T-helper 1 cell treated with Interleukin-12 subunit alpha and Interleukin-12 subunit beta and Interleukin-4 antibody, amounts not matched to agents 30 ng/mL and 1 ng/mL, for 36 hours (primary cell): ENCODE results near the gene ZBP1. TPM values are rescaled to one million over a fixed set of nuclear protein-coding genes. Genes with fewer than 3 reads are reported as not detected.

Source experiments
- intact Hi-C: fragments of 100-400 bp; cut with micrococcal nuclease; formaldehyde crosslinking; loops from one replicate; pipeline ENCODE4 v1.15.1; 2024
- total RNA-seq: library from RNA; stranded (reverse); gene quantifications from 2 replicates; pipeline ENCODE4 v1.2.3, GENCODE V29; 2022

Gene ZBP1
- total RNA-seq, 1 donor from 2014 or later, result 12.5 TPM

- intact Hi-C loops, result loop anchor here (2.0 kb wide), 2 partner anchors 90 to 222 kb away; partner anchors contain the start of gene PMEPA1
Observed at GRCh38 chr20:57620999-57621398, 773 bp upstream of the ZBP1 start.

DNA sequence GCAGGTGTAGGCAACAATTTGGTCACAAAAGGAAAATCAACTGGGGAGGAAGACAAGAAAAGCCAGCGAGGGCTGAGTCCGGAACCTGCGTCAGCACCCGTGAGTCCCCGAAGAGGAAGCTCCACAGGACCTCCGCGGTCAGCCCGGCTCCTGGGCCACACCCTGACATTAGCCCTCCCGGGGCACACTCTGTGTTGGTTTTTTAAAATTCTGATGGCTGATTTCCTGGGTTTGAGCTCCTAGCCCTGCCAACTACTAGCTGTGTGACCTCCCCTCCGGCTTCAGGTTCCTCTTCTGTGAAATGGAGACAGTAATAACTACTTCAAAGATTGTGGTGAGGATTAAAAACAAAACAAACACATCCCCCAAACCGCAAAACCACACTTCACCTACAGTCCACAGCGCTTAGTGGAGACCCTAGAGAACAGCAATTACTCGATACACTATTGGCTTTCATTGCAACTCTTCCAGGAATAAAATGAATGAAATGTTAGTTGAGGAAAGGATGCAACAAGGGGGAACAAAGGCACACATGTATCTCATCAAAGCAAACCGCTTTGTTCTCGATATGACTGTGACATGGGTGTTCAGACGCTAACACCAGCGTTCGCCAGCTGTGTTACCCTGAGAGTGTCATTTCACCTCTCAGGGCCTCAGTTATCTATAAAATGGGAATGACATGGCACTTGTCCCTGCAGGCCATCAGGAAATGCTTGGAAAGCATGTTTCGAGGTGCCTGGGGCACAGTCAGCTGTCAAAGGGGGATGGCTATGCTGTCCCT, 985 bp downstream of the ZBP1 start:
- intact Hi-C loops, result loop anchor here (1.0 to 5.0 kb wide), 12 partner anchors 9 to 1543 kb away; partner anchors contain the start of genes RAE1, VAPB and ZNF831

DNA sequence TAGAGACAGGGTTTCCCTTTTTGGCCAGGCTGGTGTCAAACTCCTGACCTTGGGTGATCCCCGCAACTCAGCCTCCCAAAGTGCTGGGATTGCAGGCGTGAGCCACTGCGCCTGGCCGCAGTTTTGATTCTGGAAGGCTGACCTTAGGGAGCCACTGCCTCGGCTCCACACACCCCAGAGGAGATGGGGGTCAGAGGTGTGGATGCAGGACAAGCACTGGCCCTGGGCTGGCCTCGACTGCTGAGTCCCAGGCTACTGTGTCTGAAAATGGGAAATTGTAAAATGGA, 1.5 kb downstream of the ZBP1 start:
- intact Hi-C loops, result loop anchor here (1.0 to 5.0 kb wide), 12 partner anchors 10 to 1544 kb away; partner anchors contain the start of genes RAE1, VAPB and ZNF831

DNA sequence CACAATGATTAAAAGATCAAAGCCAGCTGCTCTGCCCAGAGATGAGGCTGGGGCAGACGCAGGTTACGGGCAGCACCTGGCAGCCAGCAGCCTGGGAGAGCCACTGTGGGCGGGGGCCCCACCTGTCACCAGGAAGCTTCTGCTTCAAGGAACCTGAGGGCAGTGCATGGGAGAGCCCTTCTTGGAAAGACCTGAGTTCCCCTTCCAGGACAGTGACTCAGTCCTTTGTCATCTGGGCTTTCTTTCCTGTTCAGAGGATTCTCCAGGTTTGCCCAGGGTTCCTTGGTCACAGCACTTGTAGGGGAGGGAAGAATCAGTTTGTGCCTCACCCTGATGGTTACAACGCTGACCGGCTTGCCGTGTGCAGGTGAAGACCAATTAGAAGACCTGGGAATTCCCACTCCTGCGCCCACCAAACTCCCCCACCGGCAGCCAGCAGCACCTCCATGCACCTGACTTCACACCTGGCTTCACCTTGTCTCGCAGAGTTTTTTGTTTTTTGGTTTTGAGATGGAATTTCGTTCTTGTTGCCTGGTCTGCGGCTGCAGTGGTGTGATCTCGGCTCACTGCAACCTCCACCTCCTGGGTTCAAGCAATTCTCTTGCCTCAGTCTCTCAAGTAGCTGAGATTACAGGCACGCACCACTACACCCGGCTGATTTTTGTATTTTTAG, 2.0 kb downstream of the ZBP1 start:
- intact Hi-C loops, result loop anchor here (2.0 to 5.0 kb wide), 5 partner anchors 689 to 1544 kb away; partner anchors contain the start of genes VAPB and ZNF831

- intact Hi-C loops, result loop anchor here (5.0 kb wide), 2 partner anchors 770 to 1545 kb away; partner anchors contain the start of genes VAPB and ZNF831
Observed at GRCh38 chr20:57617079-57617795, 3.0 kb downstream of the ZBP1 start.

- intact Hi-C loops, result loop anchor here (5.0 kb wide), 2 partner anchors 771 to 1546 kb away; partner anchors contain the start of genes VAPB and ZNF831
Observed at GRCh38 chr20:57616143-57616951, 3.9 kb downstream of the ZBP1 start.

GRCh38 chr20:57615445-57615811, 4.8 kb downstream of the ZBP1 start:
- intact Hi-C loops, result loop anchor here (5.0 kb wide), 2 partner anchors 772 to 1547 kb away; partner anchors contain the start of genes VAPB and ZNF831

DNA sequence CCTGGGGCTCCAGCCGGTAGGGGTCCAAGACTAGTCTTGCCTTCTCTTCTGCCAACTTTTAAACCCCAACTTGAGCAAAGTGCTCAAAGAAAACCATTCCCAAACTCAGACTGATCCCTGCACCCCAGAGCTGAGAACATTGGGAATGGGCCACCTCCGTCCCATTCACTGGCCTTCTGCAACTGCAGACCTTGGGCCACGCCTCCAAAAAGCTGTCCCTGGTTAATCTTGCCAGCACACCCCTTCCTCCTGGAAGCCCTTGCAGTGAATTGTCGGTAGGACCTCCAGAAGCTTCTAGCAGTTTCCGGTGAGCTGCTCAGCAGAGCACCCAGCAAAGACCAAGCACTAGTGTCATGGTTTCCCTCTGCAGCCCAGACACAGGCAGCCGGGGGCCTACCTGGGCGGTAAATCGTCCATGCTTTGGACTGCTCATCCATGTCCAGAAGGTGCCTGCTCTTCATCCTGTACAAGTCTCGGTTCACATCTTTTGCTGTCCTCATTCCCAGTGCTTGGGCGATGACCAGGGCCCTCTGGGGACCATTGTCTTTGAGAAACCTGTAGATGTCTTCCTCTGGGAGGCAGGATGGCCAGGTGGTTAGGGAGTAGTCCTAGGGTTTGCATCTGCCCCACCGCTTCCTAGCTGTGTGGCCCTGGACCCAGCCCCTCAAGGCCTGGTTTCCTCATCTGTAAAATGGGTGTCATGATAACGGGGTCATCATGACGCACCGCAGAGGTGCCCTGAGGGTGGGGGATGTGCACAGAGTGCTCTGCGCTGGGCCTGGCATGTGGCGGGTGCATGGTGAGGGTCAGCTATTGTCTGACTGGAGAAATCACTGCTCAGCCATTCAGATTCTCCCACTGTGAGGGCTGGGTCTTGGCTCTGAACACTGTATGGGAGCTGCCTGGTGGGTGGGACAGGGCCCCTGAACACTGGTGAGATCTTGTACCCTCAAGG, 5.5 kb downstream of the ZBP1 start:
- intact Hi-C loops, result loop anchor here (5.0 kb wide), 2 partner anchors 773 to 1548 kb away; partner anchors contain the start of genes VAPB and ZNF831

DNA sequence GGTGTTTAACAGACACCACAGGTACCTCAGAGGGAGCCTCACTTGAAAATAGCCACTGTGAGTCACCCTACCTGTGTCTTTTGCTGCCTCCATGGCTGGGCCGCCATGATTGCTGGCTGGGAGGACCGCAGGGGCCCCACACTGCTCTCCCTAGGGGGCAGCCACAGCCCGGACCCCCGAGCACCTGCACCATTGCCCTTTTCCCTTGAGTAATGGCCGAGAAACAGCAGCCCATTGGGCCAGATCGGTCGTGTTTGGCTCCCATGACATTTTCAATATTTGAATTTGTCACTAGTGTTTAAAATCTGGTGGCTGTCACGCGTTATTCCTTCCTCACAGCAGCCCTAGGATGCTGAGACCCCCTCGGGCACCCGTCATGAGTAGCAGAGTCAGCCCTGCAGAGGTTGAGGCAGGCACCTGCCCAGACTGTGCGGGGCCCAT, 6.7 kb downstream of the ZBP1 start:
- intact Hi-C loops, result no loop called here

DNA sequence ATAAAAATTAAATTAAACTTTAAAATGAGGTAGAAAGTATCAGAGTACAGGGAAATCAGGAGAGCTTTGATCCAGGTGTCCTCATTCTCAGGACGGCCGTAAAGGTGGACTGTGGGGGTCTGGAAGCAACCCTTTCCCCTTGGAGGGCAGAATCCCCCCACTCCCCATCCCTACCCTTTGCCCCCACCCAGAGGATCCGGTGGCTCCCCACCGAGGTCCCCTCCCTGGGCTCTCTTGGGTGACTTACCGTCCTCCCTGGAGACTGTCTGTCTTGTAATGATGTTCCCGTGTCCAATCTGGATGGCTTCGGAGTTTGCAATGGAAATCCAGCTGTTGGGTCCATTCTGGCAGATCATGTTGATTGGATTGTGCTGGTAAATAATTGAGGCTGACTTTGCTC, 7.3 kb downstream of the ZBP1 start:
- intact Hi-C loops, result no loop called here

GRCh38 chr20:57612436-57612835, 7.8 kb downstream of the ZBP1 start:
- intact Hi-C loops, result no loop called here

GRCh38 chr20:57611586-57612311, 8.5 kb downstream of the ZBP1 start:
- intact Hi-C loops, result no loop called here

DNA sequence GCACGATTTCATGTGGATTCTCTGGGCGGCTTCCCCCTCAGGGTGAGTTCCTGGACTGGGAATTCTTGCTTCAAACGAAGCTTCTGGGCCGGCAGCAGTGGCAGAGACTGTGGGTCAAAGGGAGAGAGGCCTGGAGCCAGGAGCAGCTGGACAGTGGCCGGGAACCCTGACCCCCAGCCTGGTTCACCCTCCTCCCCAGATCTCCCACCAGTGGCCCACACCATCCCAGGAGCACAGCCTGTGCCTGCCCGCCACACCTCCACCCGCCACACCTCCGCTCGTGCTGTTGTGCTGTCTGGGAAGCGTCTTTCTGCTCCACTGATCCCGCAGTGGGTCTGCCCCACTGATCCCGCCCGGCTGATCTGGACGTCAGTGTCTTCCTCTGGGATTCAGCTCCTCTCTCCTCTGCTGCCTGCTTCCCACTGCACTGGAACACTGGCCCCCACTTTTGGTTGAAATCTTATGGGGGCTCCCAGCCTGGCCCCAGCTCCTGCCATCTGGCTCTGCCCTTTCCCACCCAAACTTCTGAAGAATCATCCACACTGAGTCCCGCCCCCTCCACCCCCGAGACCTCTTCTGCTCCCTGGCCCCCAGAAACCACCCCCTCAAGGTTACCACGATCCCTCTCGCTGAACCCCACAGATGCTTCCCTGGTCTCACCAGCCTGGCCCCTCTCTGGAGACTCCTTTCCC, 9.8 kb downstream of the ZBP1 start:
- intact Hi-C loops, result no loop called here

GRCh38 chr20:57609842-57610167, 10.4 kb downstream of the ZBP1 start:
- intact Hi-C loops, result no loop called here

- intact Hi-C loops, result no loop called here
Observed at GRCh38 chr20:57609086-57609841, 11.0 kb downstream of the ZBP1 start.

DNA sequence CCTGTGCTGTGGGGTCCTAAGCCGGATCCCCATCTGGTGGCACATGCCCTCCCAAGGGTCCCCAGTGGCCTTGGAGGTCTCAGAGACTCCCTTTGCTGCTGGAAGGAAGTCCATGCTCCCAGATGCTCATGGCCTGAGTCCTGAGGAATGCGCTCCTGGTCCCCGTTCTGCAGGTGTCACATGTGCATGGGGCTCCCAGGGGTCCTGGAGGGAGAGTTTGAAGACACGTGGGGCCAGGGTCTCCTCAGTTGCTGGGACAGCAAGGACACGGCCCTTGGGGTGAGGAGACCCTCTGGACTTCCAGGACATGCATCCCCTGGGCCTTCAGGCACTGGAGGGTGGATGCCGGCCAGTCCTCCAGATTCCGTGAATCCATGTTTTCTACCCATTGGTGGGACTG, 11.7 kb downstream of the ZBP1 start:
- intact Hi-C loops, result no loop called here

DNA sequence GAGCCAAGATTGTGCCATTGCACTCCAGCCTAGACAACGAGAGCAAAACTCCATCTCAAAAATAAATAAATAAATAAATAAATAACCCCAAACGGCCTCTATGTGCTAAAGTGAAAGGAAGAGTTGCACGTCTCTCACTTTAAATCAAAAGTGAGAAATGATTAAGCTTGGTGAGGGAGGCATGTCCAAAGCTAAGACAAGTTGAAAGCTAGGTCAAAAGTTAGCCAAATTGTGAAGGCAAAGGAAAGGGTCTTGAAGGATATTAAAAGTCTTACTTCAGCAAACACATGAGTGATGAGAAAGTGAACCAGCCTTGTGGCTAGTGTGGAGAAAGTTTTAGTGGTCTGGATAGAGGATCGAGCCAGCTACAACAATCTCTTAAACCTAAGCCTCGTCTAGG, 14.3 kb downstream of the ZBP1 start:
- intact Hi-C loops, result no loop called here

DNA sequence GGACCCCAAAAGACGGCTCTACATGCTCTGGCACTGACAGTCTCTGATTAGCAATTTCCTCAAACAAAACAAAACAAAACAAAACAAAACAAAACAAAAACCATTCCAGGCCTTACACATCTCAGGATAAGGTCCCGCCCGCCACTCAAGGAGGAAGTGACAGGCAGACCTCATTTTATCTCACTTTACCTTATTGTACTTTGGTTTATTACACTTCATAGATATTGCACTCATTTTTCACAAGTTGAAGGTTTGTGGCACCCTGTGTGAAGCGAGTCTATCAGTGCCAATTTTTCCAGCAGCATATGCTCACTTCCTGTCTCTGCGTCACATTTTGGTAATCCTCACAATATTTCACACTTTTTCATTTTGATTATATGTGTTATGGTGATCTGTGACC, 15.2 kb downstream of the ZBP1 start:
- intact Hi-C loops, result no loop called here
